Uterus (tissue), 2 donors: ENCODE measurements around the gene AUTS2.

ENCODE experiments used
- CTCF ChIP-seq, 4 experiments: fragments of 200-600 bp in 2 of 4; fragments of 450-650 bp in 2 of 4; sonication (generic) in 2 of 4; IDR thresholded peaks; one replicate each; pipeline ENCODE4 v1.5.1; 2016 to 2019; ENCODE audit warnings: antibody characterized with exemption in 4 of 4, mild to moderate bottlenecking in 2 of 4, moderate library complexity in 1 of 4
- POLR2A ChIP-seq, 2 donors: fragments of 450-650 bp; IDR thresholded peaks; one replicate each; pipeline ENCODE4 v1.6.1; 2016; ENCODE audit warnings: antibody characterized with exemption in 2 of 2, mild to moderate bottlenecking in 1 of 2, moderate library complexity in 1 of 2

- TF ChIP-seq CTCF (IDR thresholded peaks at IDR 0.05): no peak
- TF ChIP-seq POLR2A (IDR thresholded peaks at IDR 0.05): no peak
Measured at GRCh38 chr7:69780379-69780778, 182.1 kb downstream of the AUTS2 start.
